Mammary epithelial cell (primary cell): ENCODE data around the gene ELF3.

Experiments used
- CTCF ChIP-seq, 2 donors: IDR thresholded peaks in 1 of 2; conservative IDR thresholded peaks in 1 of 2; 2 replicates each; pipeline ENCODE4 v1.5.1; 2011 to 2012; ENCODE audit warnings: inconsistent platforms in 2 of 2, low read length in 2 of 2, mild to moderate bottlenecking in 2 of 2, control low read depth in 1 of 2, low read depth in 1 of 2; ENCODE audit not compliant: insufficient read depth in 1 of 2; ENCODE audit errors: extremely low read depth in 1 of 2
- EZH2 ChIP-seq: IDR thresholded peaks from 2 replicates; pipeline ENCODE4 v1.6.1; 2012; ENCODE audit warnings: low read length, inconsistent platforms, borderline replicate concordance

GRCh38 chr1:201999625-202000238, 10.7 kb upstream of the ELF3 start:
- peak; percentile 78 to 92 for TF ChIP-seq CTCF (conservative IDR thresholded peaks at IDR 0.05 in 1 of 2, IDR thresholded peaks at IDR 0.05 in 1 of 2; ENCODE audit: extremely low read depth in 1 of 2, insufficient read depth in 1 of 2, low read depth in 1 of 2, low read length in 2 of 2)
- TF ChIP-seq EZH2, result no peak
